Activated T-helper 1 cell treated with anti-CD3 and anti-CD28 coated beads, Interleukin-12 subunit alpha, Interleukin-12 subunit beta, Interleukin-2, Interleukin-4 antibody, amounts not matched to agents 30 ng/mL and 10 ng/mL and 1 ng/mL, durations not matched to agents 14 hours and 24 hours and 36 hours (primary cell): ENCODE data around the gene SMIM36. TPM values are rescaled to one million over a fixed set of nuclear protein-coding genes. Genes with fewer than 3 reads are reported as not detected.

ENCODE experiments used
- DNase-seq: peaks from one replicate; pipeline ENCODE4 v3.0.0; 2021; ENCODE audit warnings: low spot score
- H3K27ac Mint-ChIP-seq: one replicate; pipeline ENCODE4 v1.8.0; 2021; ENCODE audit warnings: mild to moderate bottlenecking, mixed read lengths
- H3K27me3 Mint-ChIP-seq: one replicate; pipeline ENCODE4 v1.8.0; 2022; ENCODE audit warnings: mild to moderate bottlenecking, moderate library complexity, mixed read lengths; ENCODE audit not compliant: insufficient read depth
- H3K36me3 Mint-ChIP-seq: one replicate; pipeline ENCODE4 v1.8.0; 2021; ENCODE audit warnings: low read depth, mixed read lengths
- H3K4me1 Mint-ChIP-seq: one replicate; pipeline ENCODE4 v1.8.0; 2021; ENCODE audit warnings: low read depth, mixed read lengths
- H3K4me3 Mint-ChIP-seq: one replicate; pipeline ENCODE4 v1.8.0; 2021; ENCODE audit warnings: mild to moderate bottlenecking, moderate library complexity, mixed read lengths
- H3K9me3 Mint-ChIP-seq: one replicate; pipeline ENCODE4 v1.8.0; 2021; ENCODE audit warnings: mixed read lengths
- intact Hi-C: fragments of 100-400 bp; cut with micrococcal nuclease; formaldehyde crosslinking; loops from one replicate; pipeline ENCODE4 v1.15.1; 2024
- total RNA-seq: library from RNA; stranded (reverse); gene quantifications from 2 replicates; pipeline ENCODE4 v1.2.3, GENCODE V29; 2022

SMIM36 gene
- total RNA-seq, 1 donor from 2014 or later = not detected

DNA sequence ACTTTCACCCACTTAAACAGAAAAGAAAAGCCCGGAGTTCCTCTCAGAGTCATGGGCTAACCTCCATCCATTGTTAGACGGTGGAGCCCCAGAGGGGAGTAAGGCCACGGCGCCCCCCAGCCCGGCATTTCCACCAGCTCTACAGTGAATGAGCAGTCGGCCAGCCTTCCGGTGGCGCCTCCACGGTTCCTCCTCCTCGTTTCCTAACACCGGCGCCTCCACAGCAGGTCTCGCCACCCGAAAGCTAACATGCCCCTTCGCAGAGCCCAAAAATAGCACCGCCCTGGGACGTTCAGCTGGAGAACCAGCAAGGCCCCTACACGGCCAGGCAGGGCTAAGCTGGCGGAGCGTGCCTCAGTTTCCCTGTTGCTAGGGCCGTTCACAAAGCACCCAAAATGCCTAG, 90.5 kb downstream of the SMIM36 start:
- peak overlapping the region; percentile 93 for H3K4me3 Mint-ChIP-seq
- H3K36me3 Mint-ChIP-seq = peaks cover 17% of the 10 kb centered on the region
- peaks cover 19% of the 10 kb centered on the region for H3K27me3 Mint-ChIP-seq
- H3K4me1 Mint-ChIP-seq = peaks cover 56% of the 10 kb centered on the region
- intact Hi-C loops = loop anchor here (1.0 to 5.0 kb wide), 5 partner anchors 76 to 1412 kb away; partner anchors contain the start of genes C17orf67, DGKE and SMIM36
- peak; percentile 39 for DNase-seq
- peak overlapping the region; percentile 93 for H3K27ac Mint-ChIP-seq
- H3K9me3 Mint-ChIP-seq = no peaks in the 10 kb centered on the region

GRCh38 chr17:55420067-55420775, 91.0 kb downstream of the SMIM36 start:
- H3K4me1 Mint-ChIP-seq = peaks cover 58% of the 10 kb centered on the region
- peak overlapping the region; percentile 93 for H3K27ac Mint-ChIP-seq
- intact Hi-C loops = loop anchor here (1.0 to 5.0 kb wide), 5 partner anchors 75 to 1412 kb away; partner anchors contain the start of genes C17orf67, DGKE and SMIM36
- H3K4me3 Mint-ChIP-seq = peak overlapping the region; percentile 93
- H3K9me3 Mint-ChIP-seq = no peaks in the 10 kb centered on the region
- DNase-seq = peak; percentile 42
- peaks cover 17% of the 10 kb centered on the region for H3K36me3 Mint-ChIP-seq
- peaks cover 16% of the 10 kb centered on the region for H3K27me3 Mint-ChIP-seq

- intact Hi-C loops = no loop called here
- Mint-ChIP-seq H3K27ac (no peak overlapping the region), H3K4me3 (peak overlapping the region; percentile 93), H3K36me3 (peaks cover 28% of the 10 kb centered on the region), H3K27me3 (peaks cover 3% of the 10 kb centered on the region), H3K4me1 (peaks cover 67% of the 10 kb centered on the region), H3K9me3 (no peaks in the 10 kb centered on the region)
- no peak for DNase-seq
Observed at GRCh38 chr17:55418369-55419268, 92.6 kb downstream of the SMIM36 start.

- Mint-ChIP-seq H3K27me3 (no peaks in the 10 kb centered on the region), H3K36me3 (peaks cover 35% of the 10 kb centered on the region), H3K9me3 (no peaks in the 10 kb centered on the region), H3K27ac (no peak overlapping the region), H3K4me1 (peaks cover 68% of the 10 kb centered on the region), H3K4me3 (peak overlapping the region; percentile 12)
- DNase-seq = no peak
- intact Hi-C loops = no loop called here
Observed at GRCh38 chr17:55417411-55418268, 93.6 kb downstream of the SMIM36 start.

DNA sequence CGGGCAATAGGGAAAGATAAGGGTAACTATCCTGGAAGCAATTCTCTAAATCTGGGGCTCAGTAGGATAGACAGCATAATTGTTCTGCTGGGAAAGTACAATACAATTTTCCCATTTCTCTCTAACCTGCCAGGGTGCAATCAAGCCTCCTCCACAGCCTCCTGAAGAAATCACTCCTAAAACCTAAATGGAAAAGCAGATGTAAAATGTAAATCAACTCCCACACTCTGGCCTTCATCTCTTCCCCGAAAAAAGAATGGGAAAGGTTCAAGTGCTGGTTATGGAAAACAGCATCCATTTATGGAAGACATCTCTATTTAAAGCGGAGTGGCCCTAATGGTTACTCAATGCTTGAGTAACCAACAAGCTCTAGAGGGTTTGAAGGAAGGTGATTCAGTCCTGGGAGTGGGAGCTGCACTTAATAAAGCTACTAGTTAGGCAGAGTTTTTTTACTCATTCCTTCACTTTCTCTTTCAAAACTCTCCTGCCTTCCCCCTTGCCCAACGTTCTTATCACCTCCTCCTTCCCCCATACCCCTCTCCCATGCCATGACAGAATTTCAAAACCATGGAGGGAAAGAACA, 94.7 kb downstream of the SMIM36 start:
- H3K4me3 Mint-ChIP-seq = no peak overlapping the region
- H3K4me1 Mint-ChIP-seq = peaks cover 64% of the 10 kb centered on the region
- no peak overlapping the region for H3K27ac Mint-ChIP-seq
- intact Hi-C loops = no loop called here
- peaks cover 41% of the 10 kb centered on the region for H3K36me3 Mint-ChIP-seq
- no peaks in the 10 kb centered on the region for H3K27me3 Mint-ChIP-seq
- no peaks in the 10 kb centered on the region for H3K9me3 Mint-ChIP-seq
- no peak for DNase-seq

DNA sequence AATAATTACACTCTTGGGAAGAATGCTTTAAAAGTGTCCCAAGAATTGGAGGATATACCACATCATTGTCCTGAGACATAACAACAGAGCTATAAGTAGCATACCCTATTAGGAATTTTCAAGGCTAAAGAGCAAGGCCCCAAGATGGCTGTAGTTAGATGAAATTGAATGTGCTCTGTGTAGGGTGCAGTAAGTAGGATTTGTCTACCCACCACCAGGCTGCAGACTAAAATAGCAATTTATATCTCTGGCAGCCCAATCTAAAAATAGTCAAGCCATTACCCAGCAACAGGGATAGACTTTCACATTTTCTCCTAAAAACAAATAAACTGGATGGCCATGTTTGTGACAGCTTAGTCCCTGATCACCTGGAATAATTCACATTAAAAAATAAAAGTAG, 95.3 kb downstream of the SMIM36 start:
- intact Hi-C loops = no loop called here

DNA sequence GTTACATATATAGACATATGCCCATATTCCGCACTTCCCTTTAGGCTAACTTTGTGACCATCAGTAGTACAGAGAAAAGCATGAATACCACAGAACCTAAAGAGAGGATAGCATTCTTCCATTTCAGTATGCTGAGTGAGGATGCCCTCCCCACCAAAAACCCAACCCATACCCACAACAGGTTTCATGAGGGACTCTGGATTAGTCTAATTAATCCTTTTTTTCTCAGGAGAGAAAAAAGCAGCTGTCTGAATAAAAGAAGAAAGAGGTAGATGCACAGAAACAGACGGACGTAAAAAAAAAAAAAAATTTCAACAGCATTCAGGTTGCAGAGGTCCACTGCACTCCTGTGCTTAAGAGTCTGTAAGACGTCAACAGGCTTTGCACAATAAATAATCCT, 96.3 kb downstream of the SMIM36 start:
- H3K27ac Mint-ChIP-seq = no peak overlapping the region
- intact Hi-C loops = no loop called here

More for the DNA sequence above, 95.3 kb downstream of the SMIM36 start:
- no peak overlapping the region for H3K27ac Mint-ChIP-seq
- no peaks in the 10 kb centered on the region for H3K9me3 Mint-ChIP-seq
- no peaks in the 10 kb centered on the region for H3K27me3 Mint-ChIP-seq
- no peak overlapping the region for H3K4me3 Mint-ChIP-seq
- DNase-seq = no peak
- H3K4me1 Mint-ChIP-seq = peaks cover 64% of the 10 kb centered on the region
- peaks cover 44% of the 10 kb centered on the region for H3K36me3 Mint-ChIP-seq

GRCh38 chr17:55413825-55414489, 97.3 kb downstream of the SMIM36 start:
- DNase-seq = no peak
- no peaks in the 10 kb centered on the region for H3K27me3 Mint-ChIP-seq
- H3K4me3 Mint-ChIP-seq = no peak overlapping the region
- no peaks in the 10 kb centered on the region for H3K9me3 Mint-ChIP-seq
- H3K36me3 Mint-ChIP-seq = peaks cover 51% of the 10 kb centered on the region
- intact Hi-C loops = no loop called here
- no peak overlapping the region for H3K27ac Mint-ChIP-seq
- H3K4me1 Mint-ChIP-seq = peaks cover 48% of the 10 kb centered on the region

More for the DNA sequence above, 96.3 kb downstream of the SMIM36 start:
- no peak for DNase-seq
- Mint-ChIP-seq H3K9me3 (no peaks in the 10 kb centered on the region), H3K4me3 (no peak overlapping the region), H3K36me3 (peaks cover 48% of the 10 kb centered on the region), H3K27me3 (no peaks in the 10 kb centered on the region), H3K4me1 (peaks cover 58% of the 10 kb centered on the region)

DNA sequence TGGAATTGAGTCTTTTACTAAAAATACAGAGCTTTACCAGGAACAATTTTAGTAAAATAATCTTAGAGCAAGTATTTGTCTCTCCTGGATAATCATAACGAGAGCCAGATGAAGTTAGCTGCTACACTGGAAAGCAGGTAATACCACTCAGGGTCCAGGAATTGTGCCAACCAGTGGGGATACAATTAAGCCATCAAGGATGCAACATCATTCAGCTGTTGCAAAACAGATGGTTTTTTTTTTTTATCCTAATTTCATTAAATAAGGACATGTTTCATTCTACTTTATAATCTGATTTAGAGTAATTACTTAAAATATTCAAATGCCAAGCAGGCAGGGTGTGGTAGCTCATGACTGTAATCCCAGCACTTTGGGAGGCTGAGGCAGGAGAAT, 99.8 kb downstream of the SMIM36 start:
- intact Hi-C loops = no loop called here
- no peak for DNase-seq
- peaks cover 53% of the 10 kb centered on the region for H3K36me3 Mint-ChIP-seq
- H3K9me3 Mint-ChIP-seq = no peaks in the 10 kb centered on the region
- no peak overlapping the region for H3K4me3 Mint-ChIP-seq
- H3K27ac Mint-ChIP-seq = no peak overlapping the region
- H3K4me1 Mint-ChIP-seq = peaks cover 31% of the 10 kb centered on the region
- no peaks in the 10 kb centered on the region for H3K27me3 Mint-ChIP-seq

GRCh38 chr17:55410722-55411462, 100.4 kb downstream of the SMIM36 start:
- Mint-ChIP-seq H3K36me3 (peaks cover 54% of the 10 kb centered on the region), H3K27ac (no peak overlapping the region), H3K4me3 (no peak overlapping the region), H3K4me1 (peaks cover 26% of the 10 kb centered on the region), H3K9me3 (no peaks in the 10 kb centered on the region), H3K27me3 (no peaks in the 10 kb centered on the region)
- DNase-seq = no peak
- intact Hi-C loops = no loop called here

DNA sequence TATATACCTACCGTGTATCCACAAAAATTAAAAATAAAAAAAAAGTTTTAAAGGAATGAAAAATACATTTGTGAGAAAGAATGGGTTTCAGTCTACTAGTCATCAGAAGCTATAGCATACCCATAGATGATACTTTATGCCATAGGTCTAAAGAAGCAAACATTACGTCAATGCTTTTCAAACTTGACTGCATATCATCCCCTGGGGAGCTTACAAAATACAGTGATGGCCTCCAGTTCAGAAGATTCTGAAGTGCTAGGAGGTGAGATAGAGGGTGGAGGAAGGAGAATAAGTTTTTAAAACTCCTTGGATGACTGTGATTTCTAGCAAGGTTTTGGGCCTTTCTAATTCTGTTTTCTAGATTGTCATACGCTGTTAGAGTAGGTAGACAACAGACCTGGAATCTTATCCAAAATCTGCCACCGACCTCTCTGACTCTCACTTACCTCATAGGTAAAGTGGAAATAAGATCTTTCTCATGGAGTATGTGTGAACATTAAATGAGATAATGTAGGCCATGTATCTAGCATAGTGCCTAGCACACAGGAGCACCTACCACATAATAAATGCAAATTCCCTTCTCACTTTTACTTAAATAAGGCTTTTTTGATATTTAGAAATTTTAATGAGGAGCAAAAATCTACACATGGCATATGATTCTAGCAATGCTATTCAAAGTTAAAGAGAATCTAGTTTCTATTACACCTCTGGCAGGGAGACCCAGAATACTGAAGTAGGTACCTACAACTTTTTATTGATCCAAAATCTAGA, 102.0 kb downstream of the SMIM36 start:
- peaks cover 14% of the 10 kb centered on the region for H3K4me1 Mint-ChIP-seq
- H3K9me3 Mint-ChIP-seq = no peaks in the 10 kb centered on the region
- H3K36me3 Mint-ChIP-seq = peaks cover 51% of the 10 kb centered on the region
- no peaks in the 10 kb centered on the region for H3K27me3 Mint-ChIP-seq
- no peak overlapping the region for H3K4me3 Mint-ChIP-seq
- intact Hi-C loops = no loop called here
- no peak for DNase-seq
- no peak overlapping the region for H3K27ac Mint-ChIP-seq
